Thyroid gland (tissue), 4 donors: ENCODE results near the gene UNC80. TPM values are rescaled to one million over a fixed set of nuclear protein-coding genes. Genes with fewer than 3 reads are reported as not detected.

Experiments
- DNase-seq, 2 donors: peaks; one replicate each; pipeline ENCODE4 v3.0.0-alpha.2; 2019
- H3K27ac ChIP-seq, 3 donors: fragments of 200-600 bp; sonication (generic); 1 replicate in 2 of 3; 2 replicates in 1 of 3; pipeline ENCODE4 v1.5.1; 2016 to 2019; ENCODE audit warnings: mild to moderate bottlenecking in 1 of 3, moderate library complexity in 1 of 3
- H3K27me3 ChIP-seq: fragments of 200-600 bp; sonication (generic); one replicate; pipeline ENCODE4 v1.5.1; 2019
- H3K36me3 ChIP-seq, 2 donors: fragments of 200-600 bp; sonication (generic); one replicate each; pipeline ENCODE4 v1.5.1; 2016 to 2019
- H3K4me1 ChIP-seq, 2 donors: fragments of 200-600 bp; sonication (generic); one replicate each; pipeline ENCODE4 v1.5.1; 2017 to 2019
- H3K4me3 ChIP-seq, 3 donors: fragments of 200-600 bp; sonication (generic); replicated peaks in 1 of 3; 1 replicate in 2 of 3; 2 replicates in 1 of 3; pipeline ENCODE4 v1.5.1; 2016; ENCODE audit warnings: mild to moderate bottlenecking in 1 of 3
- H3K9me3 ChIP-seq: fragments of 200-600 bp; sonication (generic); one replicate; pipeline ENCODE4 v1.5.1; 2017
- CTCF ChIP-seq, 6 experiments: fragments of 200-600 bp in 3 of 6; fragments of 450-650 bp in 3 of 6; sonication (generic) in 3 of 6; IDR thresholded peaks; one replicate each; pipeline ENCODE4 v1.5.1; 2016 to 2019; ENCODE audit warnings: antibody characterized with exemption in 6 of 6, mild to moderate bottlenecking in 2 of 6, inconsistent platforms in 1 of 6, moderate library complexity in 1 of 6
- POLR2A ChIP-seq, 2 donors: fragments of 450-650 bp; IDR thresholded peaks; one replicate each; pipeline ENCODE4 v1.6.1; 2017; ENCODE audit warnings: antibody characterized with exemption in 2 of 2, mild to moderate bottlenecking in 2 of 2, moderate library complexity in 1 of 2
- WGBS, 2 donors: methylation state at CpG; one replicate each; pipeline ENCODE4 v1.1.5; 2017; 5-methylcytosine and 5-hydroxymethylcytosine counted together
- intact Hi-C: fragments of 100-400 bp; cut with DNase I; formaldehyde crosslinking; loops from one replicate; pipeline ENCODE4 v1.15.1; 2023
- total RNA-seq, 4 donors: library from RNA; depleted of rRNA; stranded (reverse); fragments of >200 nt; gene quantifications; one replicate each; pipeline ENCODE4 v1.2.3, GENCODE V29; 2016

UNC80 gene
- total RNA-seq, 4 donors from 2014 or later = 0.27 to 3.8 (median 2.0) TPM

GRCh38 chr2:209942426-209942825 is 170.8 kb downstream of the UNC80 start:
- Histone ChIP-seq H3K27me3 (no peaks in the 10 kb centered on the region), H3K4me1 (no peaks in the 10 kb centered on the region), H3K4me3 (no peak overlapping the region), H3K36me3 (no peaks in the 10 kb centered on the region), H3K9me3 (no peaks in the 10 kb centered on the region), H3K27ac (no peak overlapping the region)
- intact Hi-C loops = no loop called here
- no peak for DNase-seq
- TF ChIP-seq CTCF (IDR thresholded peaks at IDR 0.05) (no peak), POLR2A (IDR thresholded peaks at IDR 0.05) (no peak)
- WGBS, 2 donors = 87 to 94% methylated on average over 2 of the region's 2 CpGs

GRCh38 chr2:209942936-209943605 is 171.4 kb downstream of the UNC80 start:
- no peaks in the 10 kb centered on the region for H3K4me1 ChIP-seq
- H3K36me3 ChIP-seq = no peaks in the 10 kb centered on the region
- intact Hi-C loops = no loop called here
- WGBS, 2 donors = 29 to 41% methylated on average over 5 of the region's 5 CpGs
- no peaks in the 10 kb centered on the region for H3K9me3 ChIP-seq
- H3K27me3 ChIP-seq = no peaks in the 10 kb centered on the region
- H3K27ac ChIP-seq = no peak overlapping the region
- no peak overlapping the region for H3K4me3 ChIP-seq
- DNase-seq = no peak
- TF ChIP-seq POLR2A (IDR thresholded peaks at IDR 0.05) (no peak), CTCF (IDR thresholded peaks at IDR 0.05) (no peak)

GRCh38 chr2:209943776-209944175 is 172.1 kb downstream of the UNC80 start:
- H3K27me3 ChIP-seq = no peaks in the 10 kb centered on the region
- no peak for TF ChIP-seq CTCF (IDR thresholded peaks at IDR 0.05)
- no peak for TF ChIP-seq POLR2A (IDR thresholded peaks at IDR 0.05)
- no peak for DNase-seq
- H3K27ac ChIP-seq = no peak overlapping the region
- H3K4me3 ChIP-seq = no peak overlapping the region
- H3K36me3 ChIP-seq = no peaks in the 10 kb centered on the region
- H3K9me3 ChIP-seq = no peaks in the 10 kb centered on the region
- no peaks in the 10 kb centered on the region for H3K4me1 ChIP-seq
- intact Hi-C loops = no loop called here

GRCh38 chr2:209946539-209946938 is 174.9 kb downstream of the UNC80 start:
- intact Hi-C loops = no loop called here
- Histone ChIP-seq H3K4me3 (no peak overlapping the region), H3K27me3 (no peaks in the 10 kb centered on the region), H3K27ac (no peak overlapping the region), H3K4me1 (no peaks in the 10 kb centered on the region), H3K9me3 (no peaks in the 10 kb centered on the region), H3K36me3 (no peaks in the 10 kb centered on the region)
- no peak for TF ChIP-seq CTCF (IDR thresholded peaks at IDR 0.05)
- no peak for TF ChIP-seq POLR2A (IDR thresholded peaks at IDR 0.05)
- no peak for DNase-seq
- 82 to 84% methylated on average over 1 of the region's 1 CpG for WGBS, 2 donors

GRCh38 chr2:209956271-209956670 is 184.6 kb downstream of the UNC80 start:
- no peak for TF ChIP-seq CTCF (IDR thresholded peaks at IDR 0.05)
- TF ChIP-seq POLR2A (IDR thresholded peaks at IDR 0.05) = no peak
- intact Hi-C loops = no loop called here
- WGBS, 2 donors = 67 to 71% methylated on average over 2 of the region's 2 CpGs

More at GRCh38 chr2:209956271-209956670, 184.6 kb downstream of the UNC80 start:
- Histone ChIP-seq H3K4me3 (no peak overlapping the region), H3K4me1 (peaks cover 7 to 9% of the 10 kb centered on the region in 2 donors), H3K27ac (no peak overlapping the region), H3K9me3 (no peaks in the 10 kb centered on the region), H3K27me3 (no peaks in the 10 kb centered on the region), H3K36me3 (no peaks in the 10 kb centered on the region)
- DNase-seq = peak in 1 of 2 donors; percentile 7
